DND-41 (cell line): ENCODE data around the gene ERP27.

Source experiments
- ATAC-seq: fragments of 200-7000 bp; cut with Tn5 transposase; 3 replicates; pipeline ENCODE4 v1.9.1; 2021; ENCODE audit warnings: low read depth; ENCODE audit not compliant: insufficient read depth
- DNase-seq: peaks from one replicate; pipeline ENCODE4 v3.0.0-alpha.2; 2020
- H2AFZ ChIP-seq: 2 replicates; pipeline ENCODE4 v1.6.0; 2012; ENCODE audit warnings: low read depth, low read length
- H3K27ac ChIP-seq: 2 replicates; pipeline ENCODE4 v1.5.1; 2012; ENCODE audit warnings: low read length, inconsistent platforms
- H3K27me3 ChIP-seq: fragments of 200-600 bp; sonication (generic); 2 replicates; pipeline ENCODE4 v1.6.0; 2012; ENCODE audit warnings: low read length, mild to moderate bottlenecking, inconsistent platforms; ENCODE audit not compliant: insufficient read depth, poor library complexity
- H3K36me3 ChIP-seq: 2 replicates; pipeline ENCODE4 v1.5.1; 2012; ENCODE audit warnings: low read length, inconsistent platforms; ENCODE audit not compliant: insufficient read depth
- H3K4me1 ChIP-seq: 2 replicates; pipeline ENCODE4 v1.5.1; 2012; ENCODE audit warnings: mild to moderate bottlenecking, low read length; ENCODE audit not compliant: insufficient read depth
- H3K4me2 ChIP-seq: 2 replicates; pipeline ENCODE4 v1.6.0; 2012; ENCODE audit warnings: mild to moderate bottlenecking, moderate library complexity, low read length, inconsistent platforms; ENCODE audit not compliant: insufficient read depth
- H3K4me3 ChIP-seq, 2 experiments: fragments of 200-600 bp in 1 of 2; shearing (Covaris generic) in 1 of 2; 2 replicates each; pipeline ENCODE4 v1.5.1; 2012 to 2016; ENCODE audit warnings: inconsistent platforms in 2 of 2, low read length in 2 of 2, mild to moderate bottlenecking in 2 of 2, low read depth in 1 of 2, moderate library complexity in 1 of 2
- H3K79me2 ChIP-seq: 2 replicates; pipeline ENCODE4 v1.6.0; 2012; ENCODE audit warnings: low read length, inconsistent platforms; ENCODE audit not compliant: insufficient read depth
- H3K9ac ChIP-seq: 2 replicates; pipeline ENCODE4 v1.6.0; 2012; ENCODE audit warnings: low read depth, mild to moderate bottlenecking, inconsistent platforms, low read length, moderate library complexity
- H3K9me3 ChIP-seq: 2 replicates; pipeline ENCODE4 v1.5.1; 2012; ENCODE audit warnings: low read length, moderate library complexity, mild to moderate bottlenecking, inconsistent platforms; ENCODE audit not compliant: insufficient read depth, severe bottlenecking
- H4K20me1 ChIP-seq: 2 replicates; pipeline ENCODE4 v1.6.0; 2012; ENCODE audit warnings: low read length; ENCODE audit not compliant: insufficient read depth
- EZH2 ChIP-seq: IDR thresholded peaks from 3 replicates; pipeline ENCODE4 v1.6.1; 2012; ENCODE audit warnings: borderline replicate concordance, low read depth, mild to moderate bottlenecking, moderate library complexity, low read length, inconsistent platforms; ENCODE audit not compliant: severe bottlenecking
- TF ChIP-seq, protein P1 (sequence below): IDR thresholded peaks from 2 replicates; pipeline ENCODE4 v1.5.1; 2012; ENCODE audit warnings: borderline replicate concordance, low read length, moderate library complexity, mild to moderate bottlenecking; ENCODE audit not compliant: poor library complexity, severe bottlenecking; ENCODE audit errors: extremely low read depth

ERP27 gene

DNA sequence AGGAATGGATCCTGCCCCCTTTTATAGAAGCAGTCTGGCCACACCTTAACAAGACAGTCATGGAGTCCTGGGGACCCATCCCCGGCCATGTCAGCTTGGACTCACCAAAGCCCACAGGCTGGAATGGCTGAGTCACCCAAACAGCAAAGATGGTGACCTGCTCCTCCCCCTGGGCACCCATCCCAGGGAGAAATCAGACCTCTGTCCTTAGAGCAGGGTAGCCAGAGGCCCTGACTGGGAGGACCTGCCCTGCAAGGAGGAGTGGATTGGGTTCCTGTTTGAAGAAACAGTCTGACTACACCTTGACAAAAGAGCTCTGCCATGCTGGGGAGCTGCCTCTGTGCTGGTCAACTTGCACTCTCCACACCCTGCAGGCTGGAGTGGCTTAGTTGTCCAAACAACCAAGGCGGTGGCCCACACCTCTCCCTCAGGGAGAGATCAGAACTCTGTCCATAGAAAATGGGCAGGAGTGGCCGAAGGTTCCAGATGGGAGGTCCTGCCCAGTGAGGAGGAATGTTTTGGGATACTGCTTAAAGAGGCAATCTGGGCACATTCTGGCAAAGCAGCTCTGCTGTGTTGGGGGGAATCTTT is 69.3 kb downstream of the ERP27 start:
- no peaks in the 10 kb centered on the region for H3K4me1 ChIP-seq
- no peaks in the 10 kb centered on the region for H3K79me2 ChIP-seq
- no peak overlapping the region for H2AFZ ChIP-seq
- no peaks in the 10 kb centered on the region for H4K20me1 ChIP-seq
- no peaks in the 10 kb centered on the region for H3K36me3 ChIP-seq
- H3K4me2 ChIP-seq: no peak overlapping the region
- H3K27ac ChIP-seq: no peak overlapping the region
- TF ChIP-seq EZH2: no peak
- TF ChIP-seq, protein P1, sequence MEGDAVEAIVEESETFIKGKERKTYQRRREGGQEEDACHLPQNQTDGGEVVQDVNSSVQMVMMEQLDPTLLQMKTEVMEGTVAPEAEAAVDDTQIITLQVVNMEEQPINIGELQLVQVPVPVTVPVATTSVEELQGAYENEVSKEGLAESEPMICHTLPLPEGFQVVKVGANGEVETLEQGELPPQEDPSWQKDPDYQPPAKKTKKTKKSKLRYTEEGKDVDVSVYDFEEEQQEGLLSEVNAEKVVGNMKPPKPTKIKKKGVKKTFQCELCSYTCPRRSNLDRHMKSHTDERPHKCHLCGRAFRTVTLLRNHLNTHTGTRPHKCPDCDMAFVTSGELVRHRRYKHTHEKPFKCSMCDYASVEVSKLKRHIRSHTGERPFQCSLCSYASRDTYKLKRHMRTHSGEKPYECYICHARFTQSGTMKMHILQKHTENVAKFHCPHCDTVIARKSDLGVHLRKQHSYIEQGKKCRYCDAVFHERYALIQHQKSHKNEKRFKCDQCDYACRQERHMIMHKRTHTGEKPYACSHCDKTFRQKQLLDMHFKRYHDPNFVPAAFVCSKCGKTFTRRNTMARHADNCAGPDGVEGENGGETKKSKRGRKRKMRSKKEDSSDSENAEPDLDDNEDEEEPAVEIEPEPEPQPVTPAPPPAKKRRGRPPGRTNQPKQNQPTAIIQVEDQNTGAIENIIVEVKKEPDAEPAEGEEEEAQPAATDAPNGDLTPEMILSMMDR: no peak
- H3K9me3 ChIP-seq: peaks cover 9% of the 10 kb centered on the region
- no peak for DNase-seq
- no peaks in the 10 kb centered on the region for H3K27me3 ChIP-seq
- no peak overlapping the region for H3K9ac ChIP-seq
- ATAC-seq: no peak
- no peak overlapping the region for H3K4me3 ChIP-seq
